DMS153 treated with DMSO at 0.1 percent for 48 hours (cell line): ENCODE data around the gene C16orf86.
A peak's percentile ranks its signal among the peaks of the same experiment; 100 is the strongest.

Experiments used
- DNase-seq: peaks from one replicate; lab custom pipeline; 2025; ENCODE audit not compliant: unreplicated experiment; lab: John Stamatoyannopoulos, UW

C16orf86 gene

GRCh38 chr16:67665598-67665997 is 1.0 kb upstream of the C16orf86 start:
- DNase-seq = no peak

- no peak for DNase-seq
Measured at GRCh38 chr16:67666032-67666551, 522 bp upstream of the C16orf86 start.

GRCh38 chr16:67667453-67667816 is 821 bp downstream of the C16orf86 start:
- no peak for DNase-seq

GRCh38 chr16:67667817-67668494 is 1.3 kb downstream of the C16orf86 start:
- DNase-seq = peak; percentile 92

GRCh38 chr16:67668495-67669157 is 2.0 kb downstream of the C16orf86 start:
- no peak for DNase-seq

GRCh38 chr16:67669499-67670101 is 3.0 kb downstream of the C16orf86 start:
- no peak for DNase-seq

GRCh38 chr16:67672306-67672705 is 5.7 kb downstream of the C16orf86 start:
- no peak for DNase-seq

GRCh38 chr16:67672739-67673662 is 6.4 kb downstream of the C16orf86 start:
- DNase-seq = peak; percentile 16

- DNase-seq = peak; percentile 71
Measured at GRCh38 chr16:67673712-67674580, 7.3 kb downstream of the C16orf86 start.

GRCh38 chr16:67674851-67675578 is 8.4 kb downstream of the C16orf86 start:
- DNase-seq = peak; percentile 47

- no peak for DNase-seq
Measured at GRCh38 chr16:67675579-67675935, 8.9 kb downstream of the C16orf86 start.

- no peak for DNase-seq
Measured at GRCh38 chr16:67675999-67676398, 9.4 kb downstream of the C16orf86 start.

- no peak for DNase-seq
Measured at GRCh38 chr16:67676516-67676915, 9.9 kb downstream of the C16orf86 start.

GRCh38 chr16:67676939-67677338 is 10.3 kb downstream of the C16orf86 start:
- no peak for DNase-seq

GRCh38 chr16:67677712-67678111 is 11.1 kb downstream of the C16orf86 start:
- DNase-seq = no peak

GRCh38 chr16:67678354-67679023 is 11.9 kb downstream of the C16orf86 start:
- no peak for DNase-seq

GRCh38 chr16:67679935-67680897 is 13.6 kb downstream of the C16orf86 start:
- no peak for DNase-seq

GRCh38 chr16:67683767-67684166 is 17.2 kb downstream of the C16orf86 start:
- DNase-seq = no peak
